VCaP (cell line): ENCODE results near the gene KCND3.

Experiments
- H3K27ac ChIP-seq: fragments of 450-650 bp; 2 replicates; pipeline ENCODE4 v1.5.1; 2017
- TF ChIP-seq, protein P1 (sequence below): fragments of 450-650 bp; conservative IDR thresholded peaks from 2 replicates; pipeline ENCODE4 v1.5.1; 2017; ENCODE audit warnings: mild to moderate bottlenecking, moderate library complexity

KCND3 gene

DNA sequence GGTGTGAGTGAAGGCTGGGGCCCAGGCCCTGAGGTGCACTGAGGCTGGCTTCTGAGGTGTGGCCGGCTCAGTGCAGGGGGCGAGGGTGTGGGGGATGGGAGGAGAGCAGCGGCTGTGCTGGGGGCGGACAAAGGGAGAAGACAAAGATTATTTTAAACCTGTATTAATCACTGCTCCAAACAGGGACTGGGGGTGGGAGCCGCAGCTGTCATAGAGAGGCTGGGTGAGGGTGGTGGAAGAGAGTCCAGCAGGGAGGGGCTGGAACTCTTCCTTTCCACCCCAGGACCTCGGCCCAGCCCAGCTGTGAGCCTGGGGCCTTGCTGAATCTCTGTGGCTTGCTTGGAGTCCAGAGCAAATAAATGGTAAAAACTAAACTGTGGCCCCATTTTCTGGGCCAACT lies 106.9 kb downstream of the KCND3 start:
- H3K27ac ChIP-seq, result no peak overlapping the region
- TF ChIP-seq, protein P1, sequence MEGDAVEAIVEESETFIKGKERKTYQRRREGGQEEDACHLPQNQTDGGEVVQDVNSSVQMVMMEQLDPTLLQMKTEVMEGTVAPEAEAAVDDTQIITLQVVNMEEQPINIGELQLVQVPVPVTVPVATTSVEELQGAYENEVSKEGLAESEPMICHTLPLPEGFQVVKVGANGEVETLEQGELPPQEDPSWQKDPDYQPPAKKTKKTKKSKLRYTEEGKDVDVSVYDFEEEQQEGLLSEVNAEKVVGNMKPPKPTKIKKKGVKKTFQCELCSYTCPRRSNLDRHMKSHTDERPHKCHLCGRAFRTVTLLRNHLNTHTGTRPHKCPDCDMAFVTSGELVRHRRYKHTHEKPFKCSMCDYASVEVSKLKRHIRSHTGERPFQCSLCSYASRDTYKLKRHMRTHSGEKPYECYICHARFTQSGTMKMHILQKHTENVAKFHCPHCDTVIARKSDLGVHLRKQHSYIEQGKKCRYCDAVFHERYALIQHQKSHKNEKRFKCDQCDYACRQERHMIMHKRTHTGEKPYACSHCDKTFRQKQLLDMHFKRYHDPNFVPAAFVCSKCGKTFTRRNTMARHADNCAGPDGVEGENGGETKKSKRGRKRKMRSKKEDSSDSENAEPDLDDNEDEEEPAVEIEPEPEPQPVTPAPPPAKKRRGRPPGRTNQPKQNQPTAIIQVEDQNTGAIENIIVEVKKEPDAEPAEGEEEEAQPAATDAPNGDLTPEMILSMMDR, result no peak

DNA sequence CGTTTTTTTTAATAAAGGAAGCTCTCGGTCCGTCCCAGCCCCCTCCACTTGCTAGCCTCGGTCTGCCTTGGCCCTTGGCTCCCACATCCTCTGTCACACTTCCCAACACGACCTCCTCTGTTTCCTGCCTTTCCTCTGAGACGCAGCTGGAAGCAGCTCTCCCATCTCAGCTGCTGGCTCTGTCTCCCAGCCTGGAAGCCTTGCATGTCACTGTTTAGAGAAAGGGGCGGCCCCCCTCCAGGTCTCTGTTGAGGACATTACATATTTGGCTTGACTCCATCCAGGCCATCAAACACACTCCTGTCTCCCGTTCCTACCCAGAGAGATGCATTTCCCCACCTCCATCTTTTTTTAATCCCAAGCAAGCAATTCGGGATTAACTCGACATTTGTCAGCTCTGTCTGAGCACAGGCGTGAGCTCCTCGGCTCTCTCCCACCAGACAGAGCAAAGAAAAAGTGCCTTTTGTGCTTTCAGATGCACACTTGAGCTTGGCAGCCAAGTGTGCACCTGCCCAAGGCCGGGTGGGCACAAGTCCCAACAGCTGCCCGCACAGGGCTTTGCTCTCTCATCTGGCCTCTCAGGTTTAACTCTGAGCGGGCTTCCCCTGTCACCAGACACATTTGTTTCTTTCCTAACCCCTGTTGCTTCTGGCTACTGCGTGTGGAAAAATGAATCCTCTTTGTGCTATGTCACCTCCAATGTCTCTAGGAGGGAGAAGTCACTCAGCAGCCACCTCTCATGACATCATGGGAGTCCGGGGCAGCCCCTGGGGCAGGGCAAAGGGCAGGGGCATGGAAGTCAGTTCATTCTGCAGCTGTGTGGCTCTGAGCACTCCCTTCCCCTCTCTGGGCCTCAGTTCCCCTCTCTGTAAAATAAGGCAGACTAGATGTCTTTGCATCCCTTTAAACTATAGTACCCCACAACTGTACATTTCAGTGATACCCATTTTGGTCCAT lies 108.3 kb downstream of the KCND3 start:
- TF ChIP-seq, protein P1, result no peak
- H3K27ac ChIP-seq, result no peak overlapping the region

DNA sequence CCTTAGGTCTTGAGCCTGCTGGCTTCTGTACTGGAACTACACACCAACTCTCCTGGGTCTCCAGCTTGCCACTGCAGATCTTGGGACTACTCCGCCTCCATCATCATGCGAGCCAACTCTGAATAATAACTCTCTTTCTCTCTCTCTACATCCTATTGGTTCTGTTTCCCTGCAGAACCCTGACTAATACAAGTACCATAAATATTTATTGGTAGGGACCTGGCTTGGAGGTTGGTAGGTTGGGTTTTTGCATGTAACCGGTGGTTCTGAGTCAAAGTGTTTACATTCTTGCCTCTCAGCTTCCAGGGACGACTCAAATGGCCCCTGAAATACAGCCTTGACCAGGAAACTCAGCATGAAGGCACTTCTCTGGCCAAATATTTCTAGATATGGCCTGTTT lies 110.4 kb downstream of the KCND3 start:
- TF ChIP-seq, protein P1, result no peak

DNA sequence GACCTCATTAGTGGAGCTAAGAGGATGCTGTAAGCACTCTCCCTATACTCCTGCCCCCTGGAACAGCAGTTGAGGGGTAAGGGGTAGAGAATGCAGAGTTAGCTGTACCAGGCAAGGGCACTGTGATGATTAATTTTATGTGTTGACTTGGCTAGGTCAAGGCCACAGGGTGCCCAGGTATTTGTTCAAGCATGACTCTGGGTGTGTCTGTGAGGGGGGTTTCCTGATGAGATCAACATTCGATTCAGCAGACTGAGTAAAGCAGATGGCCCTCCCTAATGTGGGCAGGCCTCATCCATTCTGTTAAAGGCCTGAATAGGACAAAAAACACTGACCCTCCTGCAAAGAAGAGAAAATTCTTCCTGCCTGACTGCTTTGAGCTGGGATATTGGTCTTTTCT lies 110.8 kb downstream of the KCND3 start:
- TF ChIP-seq, protein P1, result no peak

More for the DNA sequence above, 110.4 kb downstream of the KCND3 start:
- no peak overlapping the region for H3K27ac ChIP-seq

DNA sequence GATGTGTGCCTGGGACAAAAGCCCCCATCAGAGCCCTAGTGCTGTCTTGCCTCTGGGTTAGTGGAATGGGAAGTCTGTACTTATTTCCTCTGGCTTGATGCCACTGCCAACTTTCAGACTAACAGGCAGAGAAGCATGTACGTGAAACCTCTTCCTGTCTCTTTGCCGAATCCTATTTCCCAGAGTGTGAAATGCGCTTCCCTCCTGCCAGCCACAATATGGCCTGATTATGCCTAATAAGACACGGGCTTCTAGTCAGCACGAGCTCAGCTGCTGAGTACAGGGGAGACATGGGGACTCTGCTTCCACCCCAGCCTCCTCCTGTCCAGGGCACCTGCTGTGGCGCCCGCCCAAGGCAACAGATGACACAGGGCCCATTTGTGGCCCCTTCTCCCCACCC lies 111.4 kb downstream of the KCND3 start:
- TF ChIP-seq, protein P1, result no peak
- no peak overlapping the region for H3K27ac ChIP-seq

More for the DNA sequence above, 110.8 kb downstream of the KCND3 start:
- H3K27ac ChIP-seq, result no peak overlapping the region

DNA sequence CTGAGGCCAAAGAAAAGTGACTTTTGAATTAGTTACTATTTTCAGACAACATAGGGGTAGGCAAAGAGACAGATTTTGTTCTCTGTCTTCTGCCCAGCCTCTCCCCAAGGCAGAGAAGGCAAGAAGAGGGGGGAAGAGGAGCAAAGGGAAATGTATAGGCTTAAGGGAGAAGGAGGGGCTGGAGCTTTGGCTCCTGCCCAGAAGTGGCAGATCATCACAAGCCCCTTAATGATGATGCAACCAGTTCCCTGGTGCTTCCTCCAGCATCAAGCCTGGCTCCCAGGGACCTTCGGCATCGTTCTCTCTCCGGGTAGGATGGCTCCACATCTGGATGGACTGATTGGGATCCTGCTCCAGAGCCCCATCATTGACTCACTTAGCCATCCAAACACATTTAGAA lies 112.8 kb downstream of the KCND3 start:
- TF ChIP-seq, protein P1, result no peak
- H3K27ac ChIP-seq, result no peak overlapping the region

DNA sequence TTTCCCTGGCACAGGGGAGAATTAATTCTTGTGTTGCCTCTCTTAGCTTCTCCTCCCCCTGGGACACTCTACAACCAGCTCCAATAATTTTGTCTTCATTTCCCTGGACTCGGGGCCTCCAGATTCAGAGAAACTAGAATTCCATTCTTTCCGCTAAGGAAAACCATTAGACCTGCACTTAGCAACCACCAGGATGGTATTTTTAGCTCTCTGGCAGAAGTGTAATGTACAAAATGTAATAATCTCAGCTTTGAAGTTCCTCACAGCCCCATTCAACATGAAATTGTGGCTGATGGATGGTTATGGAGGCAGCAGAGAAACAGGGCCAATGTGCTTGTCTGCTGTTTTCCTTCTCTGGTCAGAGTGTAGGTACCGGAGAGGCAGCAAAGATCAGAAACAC lies 113.8 kb downstream of the KCND3 start:
- no peak overlapping the region for H3K27ac ChIP-seq
- TF ChIP-seq, protein P1, result no peak
